A549 (cell line): ENCODE measurements around the gene RNF34. TPM values are rescaled to one million over a fixed set of nuclear protein-coding genes. Genes with fewer than 3 reads are reported as not detected.
"Not testable (repeated sequence)": the region's sequence is repeated elsewhere in the genome, so short reads cannot be mapped to it uniquely, and the experiment has no call there.

ENCODE experiments used
- ATAC-seq, 2 experiments: fragments of 200-7000 bp in 1 of 2; fragments of >200 bp in 1 of 2; cut with Nextera tagmentation in 1 of 2; cut with Tn5 transposase in 1 of 2; 3 replicates each; pipeline versions ENCODE4 v1.8.0 to v1.9.1; 2018 to 2020; ENCODE audit warnings: mild to moderate bottlenecking in 1 of 2, moderate library complexity in 1 of 2
- CTCF ChIA-PET: fragments of 300-600 bp; sonication (Branson Sonifier 250); formaldehyde crosslinking; extraction: SDS; loops from one replicate; lab custom pipeline; 2021; ENCODE audit warnings: antibody characterized with exemption, inconsistent platforms; lab: Yijun Ruan, JAX
- POLR2A ChIA-PET: fragments of 350-600 bp; formaldehyde crosslinking; extraction: SDS; loops from one replicate; lab custom pipeline; 2021; ENCODE audit warnings: antibody characterized with exemption, inconsistent platforms; lab: Yijun Ruan, JAX
- DNase-seq, 2 experiments: peaks; one replicate each; pipeline versions ENCODE4 v3.0.0 to v3.0.0-alpha.2; 2011 to 2016; ENCODE audit warnings: low read depth in 1 of 2, low spot score in 1 of 2
- FAIRE-seq: peaks from 2 replicates; lab custom pipeline; 2011; peaks lifted over from hg19 to GRCh38; lab: Jason Lieb, UNC
- H3K27ac ChIP-seq, 2 experiments: fragments of >200 bp; sonication (Bioruptor Twin); formaldehyde crosslinking; 3 replicates each; pipeline ENCODE4 v1.5.1; 2016 to 2017
- H3K4me1 ChIP-seq: fragments of >200 bp; sonication (Bioruptor Twin); formaldehyde crosslinking; 3 replicates; pipeline ENCODE4 v1.6.1; 2016
- H3K4me2 ChIP-seq: fragments of >200 bp; sonication (Bioruptor Twin); formaldehyde crosslinking; 3 replicates; pipeline ENCODE4 v1.6.1; 2016
- H3K4me3 ChIP-seq: fragments of >200 bp; sonication (Bioruptor Twin); formaldehyde crosslinking; 3 replicates; pipeline ENCODE4 v1.5.1; 2016
- H3K9me3 ChIP-seq: fragments of >200 bp; sonication (Bioruptor Twin); formaldehyde crosslinking; 3 replicates; pipeline ENCODE4 v1.6.1; 2016
- CHD4 ChIP-seq: fragments of 200-600 bp; sonication (generic); IDR thresholded peaks from 2 replicates; pipeline ENCODE4 v1.6.1; 2016; ENCODE audit warnings: antibody characterized with exemption, mild to moderate bottlenecking, borderline replicate concordance
- E2F6 ChIP-seq: IDR thresholded peaks from 2 replicates; pipeline ENCODE4 v1.6.1; 2012; ENCODE audit warnings: low read depth, borderline replicate concordance
- EHMT2 ChIP-seq: fragments of 200-600 bp; sonication (generic); IDR thresholded peaks from 2 replicates; pipeline ENCODE4 v1.6.1; 2016; ENCODE audit warnings: antibody characterized with exemption, low read depth, mild to moderate bottlenecking, moderate library complexity
- EP300 ChIP-seq, 2 experiments: fragments of >200 bp; sonication (Bioruptor Twin); formaldehyde crosslinking; IDR thresholded peaks; 2 replicates in 1 of 2; 3 replicates in 1 of 2; pipeline ENCODE4 v1.6.1; 2016 to 2017
- ESRRA ChIP-seq: fragments of 150-350 bp; IDR thresholded peaks from 2 replicates; pipeline ENCODE4 v1.6.1; 2014; ENCODE audit warnings: mild to moderate bottlenecking, low read length, borderline replicate concordance
- FOSB ChIP-seq: fragments of 250-450 bp; sonication (Bioruptor Pico); IDR thresholded peaks from 2 replicates; pipeline ENCODE4 v1.5.0; 2020; ENCODE audit warnings: mild to moderate bottlenecking, moderate library complexity
- GATA3 ChIP-seq: IDR thresholded peaks from 2 replicates; pipeline ENCODE4 v1.6.1; 2012; ENCODE audit warnings: borderline replicate concordance
- HEYL ChIP-seq: fragments of 250-450 bp; sonication (Bioruptor Pico); IDR thresholded peaks from 2 replicates; pipeline ENCODE4 v1.8.0; 2021; ENCODE audit warnings: mild to moderate bottlenecking, moderate library complexity
- HOXA7 ChIP-seq: fragments of 250-450 bp; sonication (Bioruptor Pico); IDR thresholded peaks from 2 replicates; pipeline ENCODE4 v1.5.0; 2020; ENCODE audit warnings: mild to moderate bottlenecking, moderate library complexity
- HOXB13 ChIP-seq: fragments of 250-450 bp; sonication (Bioruptor Pico); IDR thresholded peaks from 2 replicates; pipeline ENCODE4 v1.5.0; 2020; ENCODE audit warnings: low read depth, mild to moderate bottlenecking, moderate library complexity
- HOXB5 ChIP-seq: fragments of 250-450 bp; sonication (Bioruptor Pico); IDR thresholded peaks from 2 replicates; pipeline ENCODE4 v1.5.0; 2020; ENCODE audit warnings: mild to moderate bottlenecking, moderate library complexity
- KDM1A ChIP-seq: fragments of 200-600 bp; sonication (generic); IDR thresholded peaks from 2 replicates; pipeline ENCODE4 v1.6.1; 2016; ENCODE audit warnings: low read depth, mild to moderate bottlenecking
- KDM5A ChIP-seq: fragments of 200-600 bp; sonication (generic); IDR thresholded peaks from 2 replicates; pipeline ENCODE4 v1.6.1; 2016; ENCODE audit warnings: antibody characterized with exemption, mild to moderate bottlenecking
- NPAS2 ChIP-seq: fragments of 250-450 bp; sonication (Bioruptor Pico); IDR thresholded peaks from 2 replicates; pipeline ENCODE4 v1.8.0; 2022; ENCODE audit warnings: mild to moderate bottlenecking, moderate library complexity, borderline replicate concordance
- NR3C1 ChIP-seq: fragments of >200 bp; sonication (Bioruptor Twin); formaldehyde crosslinking; IDR thresholded peaks from 3 replicates; pipeline ENCODE4 v1.6.1; 2017
- PHF8 ChIP-seq: fragments of 200-600 bp; sonication (generic); IDR thresholded peaks from 2 replicates; pipeline ENCODE4 v1.6.1; 2016; ENCODE audit warnings: low read depth, mild to moderate bottlenecking, antibody characterized with exemption, moderate library complexity, borderline replicate concordance
- REST ChIP-seq: fragments of 200-600 bp; sonication (generic); IDR thresholded peaks from 2 replicates; pipeline ENCODE4 v1.6.1; 2016; ENCODE audit warnings: antibody characterized with exemption, mild to moderate bottlenecking, moderate library complexity
- RNF2 ChIP-seq: fragments of 200-600 bp; sonication (generic); IDR thresholded peaks from 2 replicates; pipeline ENCODE4 v1.6.1; 2016; ENCODE audit warnings: low read depth, mild to moderate bottlenecking, antibody characterized with exemption, moderate library complexity, borderline replicate concordance
- SMC3 ChIP-seq: fragments of >200 bp; sonication (Bioruptor Twin); formaldehyde crosslinking; IDR thresholded peaks from 3 replicates; pipeline ENCODE4 v1.6.1; 2018; ENCODE audit warnings: inconsistent platforms
- SREBF2 ChIP-seq: fragments of 450-650 bp; IDR thresholded peaks from 2 replicates; pipeline ENCODE4 v1.6.1; 2014; ENCODE audit warnings: mild to moderate bottlenecking, moderate library complexity
- TP53 ChIP-seq: fragments of 250-450 bp; sonication (Bioruptor Pico); IDR thresholded peaks from 2 replicates; pipeline ENCODE4 v1.5.0; 2021; ENCODE audit warnings: mild to moderate bottlenecking, moderate library complexity
- ZC3H11A ChIP-seq: fragments of 450-650 bp; IDR thresholded peaks from 2 replicates; pipeline ENCODE4 v1.6.1; 2014; ENCODE audit warnings: antibody characterized with exemption, mild to moderate bottlenecking
- ZNF302 ChIP-seq: fragments of 250-450 bp; sonication (Bioruptor Pico); IDR thresholded peaks from 2 replicates; pipeline ENCODE4 v1.9.0; 2021; ENCODE audit warnings: inconsistent platforms, mild to moderate bottlenecking, moderate library complexity
- WGBS: methylation state at CpG from one replicate; pipeline ENCODE4 v1.1.6; 2017; ENCODE audit errors: missing lambda C conversion rate; 5-methylcytosine and 5-hydroxymethylcytosine counted together
- polyA plus RNA-seq, 4 experiments: library from polyadenylated mRNA; depleted of rRNA in 3 of 4; stranded (reverse); fragments of >200 nt; fragmentation: RNase III in 1 of 4; extraction: RNeasy Plus Mini Kit Qiagen cat#74134 plus additional on column Dnase treatment in 1 of 4; gene quantifications; 2 replicates in 3 of 4; 3 replicates in 1 of 4; pipeline ENCODE4 v1.2.3, GENCODE V29; 2011 to 2017
- TF ChIP-seq, protein P1 (sequence below): fragments of 250-450 bp; sonication (Bioruptor Pico); IDR thresholded peaks from 2 replicates; pipeline ENCODE4 v1.5.0; 2020; ENCODE audit warnings: low read depth, mild to moderate bottlenecking, moderate library complexity
- TF ChIP-seq, protein P2 (sequence below): fragments of >200 bp; sonication (Bioruptor Twin); formaldehyde crosslinking; IDR thresholded peaks from 2 replicates; pipeline ENCODE4 v1.6.1; 2016

The RNF34 gene
- polyA plus RNA-seq, 2 of the 4 experiments (the other 2 are of a cell fraction) = 44.5 to 59.4 TPM

GRCh38 chr12:121371404-121371803, 28.5 kb upstream of the RNF34 start:
- Histone ChIP-seq H3K4me1 (peaks cover 1% of the 10 kb centered on the region; the same call in 2 of the 3 replicates), H3K9me3 (no peaks in the 10 kb centered on the region), H3K4me2 (no peak overlapping the region), H3K27ac (no peak overlapping the region), H3K4me3 (no peak overlapping the region)
- ChIA-PET CTCF (interaction anchor here (0.7 to 0.9 kb wide), 3 partner anchors 13 to 72 kb away, joined by 3 to 7 read pairs (median 3); no protein-coding TSS in a partner anchor), POLR2A (no interaction called here)
- no peak for TF ChIP-seq GATA3
- TF ChIP-seq, protein P1, sequence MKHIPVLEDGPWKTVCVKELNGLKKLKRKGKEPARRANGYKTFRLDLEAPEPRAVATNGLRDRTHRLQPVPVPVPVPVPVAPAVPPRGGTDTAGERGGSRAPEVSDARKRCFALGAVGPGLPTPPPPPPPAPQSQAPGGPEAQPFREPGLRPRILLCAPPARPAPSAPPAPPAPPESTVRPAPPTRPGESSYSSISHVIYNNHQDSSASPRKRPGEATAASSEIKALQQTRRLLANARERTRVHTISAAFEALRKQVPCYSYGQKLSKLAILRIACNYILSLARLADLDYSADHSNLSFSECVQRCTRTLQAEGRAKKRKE (CRISPR knock-in tag) = no peak
- no peak for TF ChIP-seq KDM1A
- no peak for TF ChIP-seq PHF8
- no peak for TF ChIP-seq RNF2
- no peak for TF ChIP-seq CHD4
- TF ChIP-seq EHMT2 = no peak
- TF ChIP-seq TP53 (CRISPR knock-in tag) = no peak
- TF ChIP-seq EP300 (IDR thresholded peaks at IDR 0.05) = no peak
- TF ChIP-seq HOXB5 (CRISPR knock-in tag) = no peak
- TF ChIP-seq, protein P2, sequence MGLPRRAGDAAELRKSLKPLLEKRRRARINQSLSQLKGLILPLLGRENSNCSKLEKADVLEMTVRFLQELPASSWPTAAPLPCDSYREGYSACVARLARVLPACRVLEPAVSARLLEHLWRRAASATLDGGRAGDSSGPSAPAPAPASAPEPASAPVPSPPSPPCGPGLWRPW = no peak
- no peak for TF ChIP-seq KDM5A
- no peak for TF ChIP-seq HOXA7
- no peak for TF ChIP-seq NR3C1
- TF ChIP-seq SREBF2 = no peak
- no peak for TF ChIP-seq ZC3H11A
- TF ChIP-seq ESRRA = no peak
- TF ChIP-seq E2F6 = no peak
- no peak for TF ChIP-seq HOXB13
- no peak for FAIRE-seq
- WGBS = 63% methylated on average over 6 of the region's 6 CpGs
- DNase-seq = no peak
- no peak for ATAC-seq

DNA sequence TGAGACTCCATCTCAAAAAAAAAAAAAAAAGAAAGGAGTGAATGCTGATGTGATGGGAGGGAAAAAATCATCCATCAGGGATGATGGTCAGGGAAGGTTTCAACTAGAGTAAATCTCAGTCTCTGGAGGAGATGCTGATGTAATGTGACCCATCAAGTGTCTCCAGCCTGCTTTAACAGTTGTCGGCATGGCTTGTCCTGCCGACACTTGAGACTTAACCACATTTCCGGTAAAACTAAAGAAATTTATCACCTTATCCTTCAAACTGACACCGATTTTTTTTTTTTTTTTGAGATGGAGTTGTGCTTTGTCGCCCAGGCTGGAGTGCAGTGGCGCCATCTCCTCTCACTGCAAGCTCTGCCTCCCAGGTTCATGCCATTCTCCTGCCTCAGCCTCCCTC, 26.2 kb upstream of the RNF34 start:
- WGBS = 83% methylated on average over 6 of the region's 6 CpGs

DNA sequence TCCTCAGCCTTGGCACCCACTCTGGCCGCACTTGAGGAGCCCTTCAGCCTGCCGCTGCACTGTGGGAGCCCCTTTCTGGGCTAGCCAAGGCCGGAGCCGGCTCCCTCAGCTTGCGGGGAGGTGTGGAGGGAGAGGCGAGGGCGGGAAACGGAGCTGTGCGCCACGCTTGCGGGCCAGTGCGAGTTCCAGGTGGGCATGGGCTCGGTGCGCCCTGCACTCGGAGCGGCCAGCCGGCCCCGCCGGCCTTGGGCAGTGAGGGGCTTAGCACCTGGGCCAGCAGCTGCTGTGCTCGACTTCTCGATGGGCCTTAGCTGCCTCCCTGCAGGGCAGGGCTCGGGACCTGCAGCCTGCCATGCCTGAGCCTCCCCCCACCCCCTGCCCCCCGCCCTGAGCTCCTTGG, 25.6 kb upstream of the RNF34 start:
- CTCF ChIA-PET = interaction anchor here (1.6 to 2.3 kb wide), 2 partner anchors 10 to 69 kb away, joined by 4 to 6 read pairs; no protein-coding TSS in a partner anchor
- H3K27ac ChIP-seq, H3K4me2 ChIP-seq, DNase-seq, H3K4me3 ChIP-seq, ATAC-seq, POLR2A ChIA-PET, H3K9me3 ChIP-seq, FAIRE-seq: not testable (repeated sequence)
- WGBS = 95% methylated on average over 12 of the region's 23 CpGs
- peaks cover 11% of the 10 kb centered on the region for H3K4me1 ChIP-seq

More for the DNA sequence above, 26.2 kb upstream of the RNF34 start:
- H3K27ac ChIP-seq = no peak overlapping the region
- no peak for FAIRE-seq
- POLR2A ChIA-PET = interaction anchor here (0.7 kb wide), 1 partner anchor 22 kb away, joined by 7 read pairs; no protein-coding TSS in a partner anchor
- no peaks in the 10 kb centered on the region for H3K9me3 ChIP-seq
- CTCF ChIA-PET = interaction anchor here (0.6 to 2.3 kb wide), 3 partner anchors 11 to 85 kb away, joined by 4 to 6 read pairs (median 4); no protein-coding TSS in a partner anchor
- no peak overlapping the region for H3K4me3 ChIP-seq
- TF ChIP-seq GATA3 = no peak
- TF ChIP-seq REST = no peak
- no peak for TF ChIP-seq FOSB
- TF ChIP-seq NPAS2 (CRISPR knock-in tag) = no peak
- no peak for TF ChIP-seq ZNF302 (CRISPR knock-in tag)
- TF ChIP-seq SMC3 = no peak
- no peak for TF ChIP-seq HEYL (CRISPR knock-in tag)
- ATAC-seq = no peak
- no peak for DNase-seq
- peaks cover 11% of the 10 kb centered on the region for H3K4me1 ChIP-seq
- H3K4me2 ChIP-seq = no peak overlapping the region
